GM18505 (cell line): ENCODE data around the gene RHBDF2.

Experiments used
- ATAC-seq: cut with Tn5 transposase; IDR thresholded peaks from one replicate; pipeline ENCODE4 v1.9.1; 2021; ENCODE audit not compliant: unreplicated experiment
- POLR2A ChIP-seq: IDR thresholded peaks from 4 replicates; pipeline ENCODE4 v1.6.1; 2011; ENCODE audit warnings: borderline replicate concordance; ENCODE audit not compliant: insufficient read depth, insufficient read length; ENCODE audit errors: extremely low read depth

The RHBDF2 gene

GRCh38 chr17:76501018-76501826 is at the start of gene RHBDF2:
Gene RHBDF2, minus strand, starts transcription at chr17:76501423. Its CDS starts 19,899 bp downstream, at chr17:76481524.
- TF ChIP-seq POLR2A = peak; percentile 88
- ATAC-seq = peak; percentile 68

GRCh38 chr17:76549539-76549938 is 48.3 kb upstream of the RHBDF2 start:
- ATAC-seq = no peak
- no peak for TF ChIP-seq POLR2A

- TF ChIP-seq POLR2A = no peak
- no peak for ATAC-seq
Measured at GRCh38 chr17:76549215-76549518, 47.9 kb upstream of the RHBDF2 start.

- no peak for ATAC-seq
- no peak for TF ChIP-seq POLR2A
Measured at GRCh38 chr17:76548378-76549214, 47.4 kb upstream of the RHBDF2 start.

- ATAC-seq = no peak
- TF ChIP-seq POLR2A = no peak
Measured at GRCh38 chr17:76547642-76548202, 46.5 kb upstream of the RHBDF2 start.

GRCh38 chr17:76547183-76547641 is 46.0 kb upstream of the RHBDF2 start:
- no peak for TF ChIP-seq POLR2A
- no peak for ATAC-seq

GRCh38 chr17:76546556-76547182 is 45.4 kb upstream of the RHBDF2 start:
- TF ChIP-seq POLR2A = no peak
- ATAC-seq = no peak

GRCh38 chr17:76545918-76546555 is 44.8 kb upstream of the RHBDF2 start:
- no peak for TF ChIP-seq POLR2A
- no peak for ATAC-seq

GRCh38 chr17:76544546-76545365 is 43.5 kb upstream of the RHBDF2 start:
- no peak for ATAC-seq
- no peak for TF ChIP-seq POLR2A

GRCh38 chr17:76543826-76544545 is 42.8 kb upstream of the RHBDF2 start:
- TF ChIP-seq POLR2A = no peak
- ATAC-seq = no peak

- TF ChIP-seq POLR2A = no peak
- no peak for ATAC-seq
Measured at GRCh38 chr17:76543482-76543825, 42.2 kb upstream of the RHBDF2 start.
